ENCODE measurements around the gene LATS2.

The LATS2 gene

GRCh38 chr13:21013682-21014038, 47.7 kb downstream of the LATS2 start:
- no peak for DNase-seq

DNA sequence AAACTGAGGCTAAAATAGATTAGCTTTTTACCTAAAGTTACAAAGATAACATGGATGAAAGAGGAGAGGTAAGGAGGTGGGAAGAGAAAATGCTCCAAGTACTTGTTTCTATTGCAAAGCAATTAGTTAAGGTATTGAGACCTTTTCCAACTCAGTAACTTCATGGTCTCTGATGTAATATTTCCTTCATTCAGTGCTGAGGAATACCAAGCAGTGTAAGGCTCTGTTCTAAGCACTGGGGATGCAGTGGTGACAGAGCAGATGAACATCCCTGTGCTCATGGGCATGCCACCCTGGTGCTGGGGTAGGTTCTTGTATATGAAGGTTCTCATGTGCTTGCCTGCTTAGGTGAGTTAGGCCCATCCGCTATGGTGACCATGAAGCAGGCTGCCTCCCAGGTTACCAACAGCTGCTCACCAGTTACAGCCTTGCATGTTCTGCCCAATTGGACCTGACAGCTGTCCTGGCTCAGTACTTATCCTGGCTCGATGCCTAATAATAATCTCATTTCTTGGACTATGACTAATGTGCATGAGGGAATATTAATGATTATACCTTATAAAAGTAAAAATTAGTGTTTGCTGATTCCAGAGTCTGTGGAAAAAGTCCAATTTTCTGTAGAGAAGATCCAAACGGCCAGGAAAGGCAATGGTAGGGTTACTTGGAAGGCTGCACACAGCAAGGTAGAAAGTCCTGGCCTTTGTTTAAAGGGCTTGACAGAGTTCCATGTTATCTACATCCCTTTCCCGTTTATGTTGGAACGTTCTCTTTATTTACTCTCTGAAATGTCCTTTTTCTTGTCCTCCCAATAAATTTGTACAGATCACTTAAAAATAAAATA, 48.3 kb downstream of the LATS2 start:
- no peak for DNase-seq

DNA sequence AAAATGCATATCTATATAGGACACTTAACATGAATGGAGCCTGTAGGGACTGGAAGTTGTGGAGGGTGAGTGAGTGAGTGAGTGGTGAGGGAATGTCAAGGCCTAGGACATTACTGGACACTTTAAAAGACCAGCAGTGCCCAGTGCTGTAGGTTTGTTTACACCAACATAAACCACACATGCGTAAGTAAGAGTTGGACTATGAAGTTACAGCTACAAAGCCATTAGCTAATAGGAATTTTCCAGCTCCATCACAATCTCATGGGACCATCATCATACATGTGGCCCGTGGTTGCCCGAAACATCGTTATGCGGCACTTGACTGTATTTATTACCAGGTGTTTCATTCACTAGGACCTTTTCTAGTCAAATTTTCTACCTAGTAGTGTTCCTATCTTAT, 49.2 kb downstream of the LATS2 start:
- DNase-seq, result no peak

GRCh38 chr13:21011378-21011777, 50.0 kb downstream of the LATS2 start:
- no peak for DNase-seq

- no peak for DNase-seq
Measured at GRCh38 chr13:21010621-21011020, 50.8 kb downstream of the LATS2 start.

- DNase-seq, result no peak
Measured at GRCh38 chr13:21009036-21009435, 52.4 kb downstream of the LATS2 start.

DNA sequence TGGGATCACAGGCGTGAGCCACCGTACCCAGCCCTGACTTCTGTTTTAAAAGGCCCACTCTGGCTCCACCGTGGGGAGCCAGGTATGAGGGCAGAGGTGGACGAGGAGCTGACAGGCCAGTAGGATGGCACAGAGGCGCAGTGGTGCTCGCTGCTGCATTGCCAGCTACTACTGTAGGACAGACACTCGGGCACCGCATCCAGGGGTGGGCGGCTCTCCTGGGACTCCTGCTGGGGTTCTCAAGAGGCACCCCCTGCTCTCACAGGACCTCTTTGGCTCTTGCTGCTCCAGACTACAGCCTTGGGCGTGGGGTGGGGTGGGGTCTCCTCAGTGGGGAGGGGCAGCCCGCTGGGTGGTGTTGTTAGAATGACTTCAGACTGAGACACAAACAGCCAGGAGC, 53.4 kb downstream of the LATS2 start:
- DNase-seq, result no peak

GRCh38 chr13:21006141-21007005, 55.0 kb downstream of the LATS2 start:
- DNase-seq, result no peak

- no peak for DNase-seq
Measured at GRCh38 chr13:21005193-21005592, 56.2 kb downstream of the LATS2 start.

- no peak for DNase-seq
Measured at GRCh38 chr13:21001471-21001870, 59.9 kb downstream of the LATS2 start.

DNA sequence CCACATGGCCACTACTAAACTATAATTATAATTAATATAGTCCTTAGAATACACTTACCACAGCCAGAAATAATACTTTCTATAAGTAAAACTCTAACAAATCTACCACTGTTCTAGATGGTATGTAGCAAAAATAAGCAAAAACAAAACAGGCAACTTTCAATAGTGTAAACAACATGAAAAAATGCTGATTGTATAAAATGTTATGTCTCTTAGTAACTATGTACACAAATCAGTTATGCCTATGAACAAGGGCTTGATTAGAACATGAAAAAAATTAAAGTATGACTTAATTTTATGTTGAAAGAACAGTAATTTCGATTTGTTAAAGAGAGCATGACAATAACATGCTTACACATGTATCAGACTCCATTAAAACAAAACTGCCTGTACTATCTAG, 60.7 kb downstream of the LATS2 start:
- no peak for DNase-seq

- DNase-seq, result no peak
Measured at GRCh38 chr13:20998649-20999415, 62.6 kb downstream of the LATS2 start.

GRCh38 chr13:20997301-20998161, 63.9 kb downstream of the LATS2 start:
- DNase-seq, result no peak

DNA sequence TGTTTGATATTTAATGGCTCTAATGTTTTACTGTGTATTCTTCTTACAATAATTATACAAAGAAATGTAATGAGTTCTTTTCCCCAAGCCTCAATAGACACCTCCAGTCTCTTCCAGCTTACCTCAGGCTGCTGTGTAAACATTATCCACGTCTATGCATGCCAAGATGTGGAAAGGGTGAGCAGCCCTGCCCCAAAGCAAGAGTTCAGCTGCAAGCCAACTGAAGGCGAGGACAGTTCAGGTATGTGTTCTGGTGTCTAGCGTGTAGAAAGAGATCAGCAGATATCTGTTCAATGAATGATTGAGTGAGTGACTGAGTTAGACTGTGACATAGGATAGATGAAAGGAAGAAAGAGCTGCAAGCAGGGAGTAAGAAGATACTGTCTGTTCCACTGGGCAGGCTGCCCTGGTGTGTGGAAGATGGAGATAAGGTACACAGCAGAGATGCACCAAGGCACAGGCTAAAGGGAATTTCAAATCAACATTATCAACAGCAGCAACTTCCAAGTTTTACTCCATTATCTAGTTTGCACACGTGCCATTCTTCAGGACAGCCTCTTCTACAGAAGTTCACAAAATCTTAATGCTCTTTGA, 66.0 kb downstream of the LATS2 start:
- DNase-seq, result no peak

- no peak for DNase-seq
Measured at GRCh38 chr13:20994441-20994821, 67.0 kb downstream of the LATS2 start.

DNA sequence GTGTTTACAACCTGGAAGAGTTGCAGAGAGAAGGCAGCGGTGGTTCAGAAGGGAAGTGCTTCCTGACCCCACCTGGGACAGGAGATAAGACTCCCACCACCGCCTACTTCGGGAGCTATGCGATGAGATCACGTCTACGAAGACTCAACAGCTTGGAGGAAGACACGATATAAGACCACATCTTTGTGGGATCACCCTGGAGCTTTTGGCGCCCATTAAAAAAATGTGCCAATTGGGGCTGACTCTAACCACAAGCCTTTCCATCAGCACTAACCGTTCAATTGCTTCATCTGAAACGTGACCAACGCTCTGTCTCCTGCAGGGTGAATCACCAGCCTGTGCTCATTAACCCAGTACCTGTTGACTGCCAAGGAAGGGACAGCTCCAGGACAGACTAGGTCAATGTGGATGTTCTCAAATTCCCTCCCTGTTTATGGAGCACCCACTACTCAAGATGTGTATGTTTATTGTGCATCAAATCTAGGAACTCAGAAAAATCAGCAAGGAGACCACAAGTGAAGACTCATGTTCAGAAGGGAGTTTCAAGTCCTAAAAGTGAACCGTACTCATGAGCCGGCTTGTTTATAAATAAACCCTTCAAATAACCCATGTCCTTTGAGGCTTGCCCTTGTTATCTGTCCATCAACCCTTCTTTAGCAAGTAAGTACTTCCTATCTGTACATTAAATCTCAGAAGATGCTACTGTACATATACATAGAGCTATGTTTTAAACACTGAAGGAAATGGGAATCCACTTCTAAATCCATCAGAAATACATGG, 67.5 kb downstream of the LATS2 start:
- no peak for DNase-seq

DNA sequence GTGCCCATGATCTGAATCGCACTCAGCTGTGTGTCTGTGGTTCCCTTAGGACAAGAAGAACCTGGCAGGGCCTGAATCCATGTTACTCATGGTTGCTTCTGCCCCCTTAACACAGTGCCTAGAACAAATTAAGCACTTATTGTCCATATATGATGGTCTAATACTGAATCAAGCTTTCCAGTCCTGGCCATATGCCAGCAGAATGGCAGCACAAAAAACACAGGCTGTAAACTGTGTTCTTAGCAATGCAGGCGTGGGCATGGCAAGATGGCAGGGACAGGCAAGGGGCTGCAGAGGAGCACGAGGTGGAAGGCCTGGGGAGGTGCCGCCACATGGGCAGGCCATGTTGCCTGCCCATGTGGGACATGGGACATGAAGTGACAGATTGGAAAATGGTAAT, 68.2 kb downstream of the LATS2 start:
- DNase-seq, result no peak

GRCh38 chr13:20991741-20992520, 69.5 kb downstream of the LATS2 start:
- no peak for DNase-seq

DNA sequence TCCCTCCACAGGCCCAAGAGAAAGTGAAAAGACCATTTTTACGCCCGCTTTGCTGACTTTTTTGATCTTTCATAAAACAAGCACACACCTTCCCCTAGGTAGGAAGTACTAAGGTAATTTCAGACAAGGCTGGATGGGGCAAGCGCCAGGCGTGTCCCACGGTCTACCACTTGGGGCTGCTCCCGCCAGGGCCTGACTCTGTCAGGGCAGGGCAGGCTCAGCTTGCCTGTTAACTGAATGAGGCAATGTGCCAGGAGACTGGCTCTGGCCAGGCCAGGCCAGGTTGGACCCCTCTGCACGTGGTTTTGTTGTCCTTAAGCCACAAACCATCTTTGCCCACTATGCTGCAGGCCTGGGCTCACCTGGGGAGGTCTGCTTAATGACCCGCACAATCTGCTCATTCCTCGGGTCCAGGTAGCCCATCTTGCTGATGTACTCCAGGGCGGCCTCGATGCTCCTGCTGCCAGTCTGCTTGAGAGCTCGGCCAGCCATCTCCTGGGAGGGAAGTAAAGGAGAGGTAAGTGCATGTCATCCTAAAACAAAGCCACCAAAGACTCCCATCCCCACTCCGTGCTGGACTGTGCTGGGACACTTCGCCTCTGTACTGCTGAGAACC, 70.4 kb downstream of the LATS2 start:
- DNase-seq, result no peak
